Thymus (tissue), 11 donors: ENCODE results near the gene EDC3. TPM values are rescaled to one million over a fixed set of nuclear protein-coding genes. Genes with fewer than 3 reads are reported as not detected.

Experiments
- DNase-seq, 9 donors: peaks; one replicate each; pipeline ENCODE4 v3.0.0-alpha.2; 2013; ENCODE audit warnings: low spot score in 9 of 9, low read depth in 6 of 9, missing footprints in 1 of 9
- H3K27ac ChIP-seq, 2 donors: one replicate each; pipeline ENCODE4 v1.5.1; 2013; ENCODE audit warnings: control low read depth in 1 of 2, low read depth in 1 of 2, low read length in 1 of 2, mild to moderate bottlenecking in 1 of 2, moderate library complexity in 1 of 2
- H3K27me3 ChIP-seq, 2 donors: one replicate each; pipeline ENCODE4 v1.5.1; 2013; ENCODE audit warnings: low read length in 1 of 2; ENCODE audit not compliant: control insufficient read depth in 2 of 2, insufficient read depth in 1 of 2
- H3K36me3 ChIP-seq, 2 donors: one replicate each; pipeline ENCODE4 v1.5.1; 2013; ENCODE audit warnings: low read length in 1 of 2, mild to moderate bottlenecking in 1 of 2, moderate library complexity in 1 of 2; ENCODE audit not compliant: control insufficient read depth in 2 of 2, insufficient read depth in 2 of 2
- H3K4me1 ChIP-seq, 2 donors: one replicate each; pipeline ENCODE4 v1.5.1; 2013; ENCODE audit warnings: low read length in 2 of 2; ENCODE audit not compliant: control insufficient read depth in 2 of 2, insufficient read depth in 2 of 2
- H3K4me3 ChIP-seq, 2 donors: one replicate each; pipeline ENCODE4 v1.5.1; 2013; ENCODE audit warnings: low read length in 2 of 2, control low read depth in 1 of 2, mild to moderate bottlenecking in 1 of 2
- H3K9me3 ChIP-seq, 2 donors: one replicate each; pipeline ENCODE4 v1.5.1; 2013; ENCODE audit warnings: low read length in 1 of 2, mild to moderate bottlenecking in 1 of 2; ENCODE audit not compliant: control insufficient read depth in 2 of 2, insufficient read depth in 1 of 2
- WGBS: extraction: QIAGEN DNeasy Blood & Tissue Kit; methylation state at CpG from one replicate; pipeline ENCODE4 v1.1.7; 2013; 5-methylcytosine and 5-hydroxymethylcytosine counted together
- polyA plus RNA-seq: library from polyadenylated mRNA; stranded (reverse); fragments of 200-250 nt; gene quantifications from one replicate; pipeline ENCODE4 v1.2.3, GENCODE V29; 2013
- total RNA-seq: library from RNA; stranded (reverse); fragments of 120-200 nt; gene quantifications from one replicate; pipeline ENCODE4 v1.2.4, GENCODE V29; 2013
- donor health status: healthy.

EDC3 gene
- total and polyA plus RNA-seq, 2 donors = 10.1 to 14.6 TPM

DNA sequence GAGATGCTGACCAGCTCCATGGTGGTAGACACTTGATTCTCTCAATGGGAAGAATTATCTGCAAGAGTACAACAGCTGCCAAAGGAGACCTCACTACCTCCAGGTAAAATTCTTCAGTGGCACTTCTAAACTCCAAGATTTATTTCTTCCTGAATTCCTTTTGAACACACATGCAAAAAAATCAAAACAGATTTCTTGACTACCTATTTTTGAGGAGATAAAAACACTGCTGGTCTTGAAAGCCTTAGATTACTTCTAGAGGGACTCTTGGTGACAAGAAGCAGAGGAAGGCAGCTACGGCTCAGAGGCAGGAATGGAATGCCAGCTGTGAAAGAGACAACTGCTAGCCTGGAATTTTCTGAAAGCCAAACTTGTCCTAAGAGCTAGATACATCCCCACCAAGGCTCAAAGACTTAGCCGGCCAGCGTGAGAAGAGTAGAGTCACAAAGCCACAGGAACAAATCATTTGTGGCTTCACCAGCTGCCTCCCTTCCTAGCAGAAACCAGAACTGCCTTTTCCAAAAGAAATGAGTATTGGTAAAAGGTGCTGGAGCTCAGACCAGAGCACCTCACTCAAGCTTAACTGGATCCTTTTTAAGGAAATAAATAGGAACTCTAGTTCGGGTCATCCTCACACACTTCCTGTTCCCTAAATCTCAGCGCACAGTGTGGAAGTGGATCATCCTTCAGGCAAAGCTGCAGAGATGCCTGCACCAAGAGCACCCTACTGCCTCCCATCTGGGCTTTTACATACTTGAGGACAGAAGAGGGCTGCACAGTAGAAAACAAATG, 47.6 kb downstream of the EDC3 start:
- no peak overlapping the region for H3K27ac ChIP-seq
- peaks cover 11% of the 10 kb centered on the region in 2 donors for H3K36me3 ChIP-seq
- no peak overlapping the region for H3K4me3 ChIP-seq
- no peaks in the 10 kb centered on the region for H3K27me3 ChIP-seq
- DNase-seq = no peak
- H3K9me3 ChIP-seq = no peaks in the 10 kb centered on the region
- no peaks in the 10 kb centered on the region for H3K4me1 ChIP-seq
- whole genome bisulfite sequencing = 93% methylated on average over 5 of the region's 5 CpGs

DNA sequence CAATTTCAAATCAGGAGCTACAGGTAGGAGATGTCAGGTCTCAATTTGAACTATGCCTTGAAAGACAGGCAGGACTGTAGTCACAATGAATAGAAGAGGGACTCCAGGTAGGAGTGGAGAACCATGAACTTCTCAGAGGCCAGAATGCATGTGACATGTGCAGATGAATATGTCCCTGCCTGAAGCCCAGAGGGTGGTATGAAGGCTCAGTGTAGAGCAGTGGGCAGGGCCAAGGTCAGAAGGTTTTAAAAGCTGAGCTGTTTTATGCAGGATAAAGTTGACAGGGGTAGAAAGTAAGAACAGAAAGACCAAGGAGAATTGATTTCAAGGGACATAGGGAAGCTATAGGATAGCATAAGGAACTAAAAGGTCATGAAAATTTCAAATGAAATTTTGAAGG, 49.3 kb downstream of the EDC3 start:
- Histone ChIP-seq H3K27me3 (no peaks in the 10 kb centered on the region), H3K4me1 (no peaks in the 10 kb centered on the region), H3K9me3 (no peaks in the 10 kb centered on the region), H3K36me3 (peaks cover 8 to 12% of the 10 kb centered on the region in 2 donors), H3K27ac (no peak overlapping the region), H3K4me3 (no peak overlapping the region)
- no peak for DNase-seq

DNA sequence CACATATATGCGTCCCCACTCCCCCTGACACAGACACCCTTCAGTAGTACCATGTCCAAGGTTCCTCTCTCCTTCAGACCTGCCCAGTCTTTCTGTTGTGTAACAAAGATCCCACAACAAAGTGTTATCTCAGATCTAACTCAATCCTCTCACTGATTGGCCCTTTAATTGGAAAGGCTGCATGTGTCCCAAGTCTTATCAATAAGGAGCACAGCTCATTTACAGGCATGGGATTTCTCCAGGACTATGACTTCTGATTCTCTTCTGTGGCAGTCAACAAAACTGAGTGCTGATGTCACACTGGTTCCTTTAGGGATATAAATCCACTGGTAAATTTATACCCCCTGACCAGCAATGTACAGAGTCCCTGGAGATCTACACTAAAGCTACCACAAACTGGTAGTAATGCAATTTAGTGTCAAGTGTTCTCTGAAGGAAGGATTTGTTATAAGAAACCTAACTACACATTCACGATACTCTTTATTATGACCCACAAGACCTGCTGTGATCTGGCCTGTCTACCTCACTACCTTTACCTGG, 52.1 kb downstream of the EDC3 start:
- H3K4me1 ChIP-seq = no peaks in the 10 kb centered on the region
- no peak overlapping the region for H3K27ac ChIP-seq
- DNase-seq = no peak
- WGBS = 98% methylated on average over 2 of the region's 2 CpGs
- H3K27me3 ChIP-seq = no peaks in the 10 kb centered on the region
- H3K36me3 ChIP-seq = peaks cover 22 to 24% of the 10 kb centered on the region in 2 donors
- H3K4me3 ChIP-seq = no peak overlapping the region
- no peaks in the 10 kb centered on the region for H3K9me3 ChIP-seq

DNA sequence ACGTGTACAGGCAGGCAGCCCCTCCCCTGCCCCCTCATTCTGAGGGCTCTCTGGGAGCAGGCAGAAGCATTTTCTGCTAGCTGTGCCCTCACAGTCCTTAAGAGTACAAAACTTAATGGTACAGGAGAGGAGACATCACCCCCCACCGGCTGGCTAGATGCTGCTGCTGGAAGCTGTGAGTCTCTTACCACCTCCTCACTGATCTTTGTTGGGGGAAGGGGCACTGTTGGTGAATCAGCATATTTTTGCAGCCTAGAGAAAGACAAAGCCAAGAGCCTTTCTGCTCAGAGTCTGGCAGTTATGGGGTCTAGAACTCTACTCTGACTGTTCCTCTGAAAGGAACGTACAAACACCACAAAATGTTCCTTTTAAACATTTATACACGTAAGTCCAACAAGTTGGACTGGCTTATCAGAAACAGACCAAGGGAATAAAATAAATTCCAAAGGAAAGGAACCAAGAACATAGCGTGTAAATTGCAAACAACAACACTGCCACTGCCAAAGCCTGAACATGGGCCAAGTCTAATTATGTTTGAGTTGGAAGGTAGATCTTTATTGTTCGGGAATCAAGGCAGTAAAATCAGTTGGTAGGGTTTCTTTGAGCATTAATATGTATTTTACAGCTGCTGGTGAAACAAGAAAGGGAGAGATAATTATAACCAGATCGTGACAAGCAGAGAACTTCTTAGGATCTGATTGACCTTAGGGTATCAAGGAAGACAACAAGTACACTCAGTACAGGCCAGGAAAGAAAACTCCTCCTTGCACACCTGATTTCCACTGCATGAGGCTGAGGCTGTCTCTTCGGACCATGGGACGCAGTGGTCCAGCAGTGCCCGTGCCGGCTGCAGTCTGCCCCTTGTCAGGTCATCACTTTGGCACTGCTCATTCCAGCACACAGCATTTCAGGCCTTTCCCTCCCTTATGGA, 52.8 kb downstream of the EDC3 start:
- Histone ChIP-seq H3K36me3 (peaks cover 24 to 25% of the 10 kb centered on the region in 2 donors), H3K4me1 (no peaks in the 10 kb centered on the region), H3K9me3 (no peaks in the 10 kb centered on the region), H3K27ac (no peak overlapping the region), H3K27me3 (no peaks in the 10 kb centered on the region), H3K4me3 (no peak overlapping the region)
- WGBS = 78% methylated on average over 11 of the region's 11 CpGs
- peak in 2 of 9 donors; percentile 23 to 41 for DNase-seq

DNA sequence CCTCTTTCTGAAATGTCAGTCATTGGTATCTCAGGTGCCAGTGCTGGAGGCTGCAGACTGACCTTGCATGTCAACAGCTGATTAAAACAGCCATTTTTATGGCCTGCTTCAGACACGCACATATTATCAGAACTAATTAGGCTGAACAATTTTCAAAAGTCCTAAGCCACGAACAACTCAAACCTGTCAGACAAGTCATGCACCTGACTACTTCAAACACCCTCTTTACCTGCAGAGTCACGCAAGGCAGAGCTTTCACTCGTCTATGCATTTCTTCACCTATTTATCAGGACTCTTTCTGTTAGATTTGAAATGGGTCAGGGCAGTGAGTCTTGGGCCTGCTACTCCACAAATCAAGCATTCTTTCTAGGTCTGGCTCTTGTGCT, 53.5 kb downstream of the EDC3 start:
- Histone ChIP-seq H3K9me3 (no peaks in the 10 kb centered on the region), H3K4me3 (no peak overlapping the region), H3K27me3 (no peaks in the 10 kb centered on the region), H3K27ac (no peak overlapping the region), H3K4me1 (no peaks in the 10 kb centered on the region), H3K36me3 (peaks cover 28 to 30% of the 10 kb centered on the region in 2 donors)
- 91% methylated on average over 4 of the region's 4 CpGs for WGBS
- no peak for DNase-seq

DNA sequence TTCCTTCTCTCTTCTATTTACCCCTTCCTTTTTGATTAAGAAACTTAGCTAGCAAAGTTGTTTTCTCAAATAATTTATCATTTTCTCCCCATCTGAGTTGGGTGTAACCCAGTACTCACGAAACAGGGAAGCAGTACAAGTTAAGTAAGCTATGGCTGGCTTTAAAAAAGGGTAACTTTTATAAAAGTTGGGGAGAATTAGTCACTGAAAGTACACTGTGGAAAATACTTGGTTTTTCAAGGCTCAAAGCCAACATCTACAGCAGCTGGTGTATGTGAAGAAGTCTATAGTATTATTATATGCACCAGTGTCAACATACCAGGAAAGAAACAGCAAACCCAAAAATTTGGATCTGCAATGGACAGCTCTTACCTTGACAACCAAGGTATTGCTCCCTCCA, 54.7 kb downstream of the EDC3 start:
- H3K4me3 ChIP-seq = no peak overlapping the region
- H3K36me3 ChIP-seq = peaks cover 39 to 40% of the 10 kb centered on the region in 2 donors
- DNase-seq = no peak
- no peaks in the 10 kb centered on the region for H3K4me1 ChIP-seq
- H3K27ac ChIP-seq = no peak overlapping the region
- no peaks in the 10 kb centered on the region for H3K27me3 ChIP-seq
- H3K9me3 ChIP-seq = no peaks in the 10 kb centered on the region
- WGBS = 95% methylated on average over 1 of the region's 1 CpG

DNA sequence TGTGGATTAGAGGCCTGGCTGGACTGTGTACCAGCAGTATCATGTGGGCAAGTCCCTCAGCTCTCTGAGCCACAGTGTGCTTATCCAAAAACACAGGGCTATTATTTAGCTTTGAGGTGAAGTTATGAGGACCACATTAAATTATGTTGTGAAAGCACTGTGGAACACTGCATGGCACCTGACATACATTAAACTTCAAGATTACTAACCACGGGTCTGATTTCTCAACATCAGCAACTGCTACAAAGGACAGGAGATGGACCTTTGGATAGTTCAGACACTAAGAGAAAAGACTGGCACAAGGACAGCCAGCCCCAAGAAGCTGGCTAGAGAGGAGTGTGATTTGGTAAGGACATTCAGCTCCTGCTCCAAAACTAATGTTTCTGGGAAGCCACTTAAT, 58.8 kb downstream of the EDC3 start:
- no peak overlapping the region for H3K4me3 ChIP-seq
- no peaks in the 10 kb centered on the region for H3K27me3 ChIP-seq
- no peak overlapping the region for H3K27ac ChIP-seq
- DNase-seq = no peak
- 89% methylated on average over 1 of the region's 1 CpG for WGBS
- no peaks in the 10 kb centered on the region for H3K4me1 ChIP-seq
- peaks cover 67 to 80% of the 10 kb centered on the region in 2 donors for H3K36me3 ChIP-seq
- H3K9me3 ChIP-seq = no peaks in the 10 kb centered on the region

DNA sequence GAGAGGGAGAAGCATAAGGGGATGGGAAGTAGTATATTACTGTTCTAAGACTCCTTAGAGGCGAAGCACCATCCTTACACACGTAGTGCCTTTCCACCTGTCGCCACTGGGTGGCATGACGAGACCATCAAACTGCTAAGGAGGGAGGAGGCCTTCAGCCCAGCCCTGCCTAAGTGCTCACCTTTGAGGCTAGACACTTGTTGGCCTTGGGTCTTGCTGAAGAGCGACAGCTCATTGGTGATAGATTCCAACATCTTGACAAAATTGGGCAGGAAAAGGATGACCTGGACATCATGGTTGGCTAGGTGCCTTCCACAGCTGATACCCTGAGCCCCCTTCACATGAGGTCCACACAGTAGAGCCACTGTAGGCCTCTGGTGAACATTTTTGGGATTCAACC, 60.6 kb downstream of the EDC3 start:
- no peaks in the 10 kb centered on the region for H3K9me3 ChIP-seq
- peak in 7 of 9 donors; percentile 58 to 86 (median 71) for DNase-seq
- H3K27me3 ChIP-seq = no peaks in the 10 kb centered on the region
- peaks cover 70 to 91% of the 10 kb centered on the region in 2 donors for H3K36me3 ChIP-seq
- H3K4me1 ChIP-seq = no peaks in the 10 kb centered on the region
- no peak overlapping the region for H3K27ac ChIP-seq
- WGBS = 43% methylated on average over 5 of the region's 5 CpGs
- no peak overlapping the region for H3K4me3 ChIP-seq

DNA sequence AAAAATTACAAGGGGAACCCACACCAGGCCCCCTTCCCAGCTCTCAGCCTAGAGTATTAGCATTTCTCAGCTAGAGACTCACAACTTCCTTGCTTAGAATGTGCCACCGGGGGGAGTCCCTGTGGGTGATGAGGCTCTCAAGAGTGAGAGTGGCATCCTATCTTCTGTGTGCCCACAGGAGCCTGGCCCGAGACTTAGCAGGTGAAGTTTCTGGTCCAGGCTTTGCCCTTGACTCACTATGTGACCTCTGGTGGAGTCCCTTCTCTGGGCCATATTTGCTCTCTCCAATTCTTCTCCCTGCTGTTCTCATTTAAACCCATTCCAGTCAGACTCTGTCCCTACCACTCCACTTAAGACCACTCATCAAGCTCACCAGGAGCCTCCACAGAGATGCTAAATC, 62.0 kb downstream of the EDC3 start:
- Histone ChIP-seq H3K4me3 (no peak overlapping the region), H3K27me3 (no peaks in the 10 kb centered on the region), H3K27ac (no peak overlapping the region), H3K9me3 (no peaks in the 10 kb centered on the region), H3K36me3 (peaks cover 71 to 91% of the 10 kb centered on the region in 2 donors), H3K4me1 (no peaks in the 10 kb centered on the region)
- 87% methylated on average over 2 of the region's 2 CpGs for WGBS
- no peak for DNase-seq
